HG03558 (cell line): ENCODE results near the gene FBLL1.
"Not testable (repeated sequence)": the region's sequence is repeated elsewhere in the genome, so short reads cannot be mapped to it uniquely, and the experiment has no call there.

ENCODE experiments used
- ATAC-seq: cut with Tn5 transposase; IDR thresholded peaks from one replicate; pipeline ENCODE4 v1.9.1; 2021; ENCODE audit warnings: moderate number of reproducible peaks; ENCODE audit not compliant: unreplicated experiment; ENCODE audit errors: extremely low read depth

Gene FBLL1

GRCh38 chr5:168528521-168529373 lies at the start of gene FBLL1:
FBLL1 (plus strand) TSS chr5:168529305; CDS start chr5:168529505, 200 bp downstream.
- no peak for ATAC-seq

- no peak for ATAC-seq
Observed at GRCh38 chr5:168480601-168481000, 48.5 kb upstream of the FBLL1 start.

- ATAC-seq: peak; percentile 89
Observed at GRCh38 chr5:168481330-168481788, 47.7 kb upstream of the FBLL1 start.

DNA sequence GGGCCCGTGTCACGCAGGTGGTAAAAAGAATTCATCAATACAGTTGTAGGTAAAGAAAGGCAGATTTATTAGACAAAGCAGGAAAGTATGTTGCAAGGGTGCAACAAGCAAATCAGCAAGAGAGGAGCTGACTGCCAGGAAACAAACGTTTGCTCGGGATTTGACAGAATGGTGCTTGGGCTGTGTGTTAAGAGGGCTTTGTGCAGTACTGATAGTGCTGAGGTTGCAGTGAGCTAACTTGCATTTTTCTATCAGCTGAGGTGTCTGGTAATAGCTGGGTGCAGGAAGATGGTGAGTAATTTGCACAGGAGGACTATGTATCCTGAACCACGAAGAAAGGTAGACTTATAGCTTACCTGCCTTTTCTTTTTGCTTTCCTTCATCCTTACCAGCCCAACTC lies 46.7 kb upstream of the FBLL1 start:
- no peak for ATAC-seq

GRCh38 chr5:168486136-168486879 lies 42.8 kb upstream of the FBLL1 start, which contains the start of gene RARS1:
RARS1 (plus strand) TSS chr5:168486471; CDS start chr5:168486499, 28 bp downstream.
- peak; percentile 76 for ATAC-seq

GRCh38 chr5:168489059-168489458 lies 40.0 kb upstream of the FBLL1 start:
- no peak for ATAC-seq

DNA sequence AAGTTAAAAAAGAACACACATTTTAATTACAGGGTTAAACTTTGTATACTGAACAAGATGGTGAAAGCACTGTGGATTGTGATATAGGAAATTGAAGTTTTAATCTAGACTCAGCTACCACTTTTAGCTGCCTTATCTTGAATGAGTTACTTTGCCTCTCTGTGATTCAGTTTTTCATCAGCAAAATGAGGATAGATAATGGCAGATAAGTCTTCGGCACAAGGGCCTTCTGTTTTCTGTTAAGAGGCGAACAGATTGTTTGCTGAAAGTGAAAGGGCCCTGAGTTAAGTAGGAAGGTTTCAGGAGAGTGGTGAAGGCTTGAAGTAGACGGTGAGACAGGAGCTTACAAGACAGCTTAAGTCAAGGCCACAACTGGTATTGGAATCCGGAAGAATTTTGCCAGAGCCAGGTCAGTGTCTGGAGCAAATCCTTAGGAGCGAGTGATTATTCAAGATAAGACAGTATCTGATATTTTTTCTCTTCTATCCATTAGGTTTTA lies 35.0 kb upstream of the FBLL1 start:
- ATAC-seq: no peak

DNA sequence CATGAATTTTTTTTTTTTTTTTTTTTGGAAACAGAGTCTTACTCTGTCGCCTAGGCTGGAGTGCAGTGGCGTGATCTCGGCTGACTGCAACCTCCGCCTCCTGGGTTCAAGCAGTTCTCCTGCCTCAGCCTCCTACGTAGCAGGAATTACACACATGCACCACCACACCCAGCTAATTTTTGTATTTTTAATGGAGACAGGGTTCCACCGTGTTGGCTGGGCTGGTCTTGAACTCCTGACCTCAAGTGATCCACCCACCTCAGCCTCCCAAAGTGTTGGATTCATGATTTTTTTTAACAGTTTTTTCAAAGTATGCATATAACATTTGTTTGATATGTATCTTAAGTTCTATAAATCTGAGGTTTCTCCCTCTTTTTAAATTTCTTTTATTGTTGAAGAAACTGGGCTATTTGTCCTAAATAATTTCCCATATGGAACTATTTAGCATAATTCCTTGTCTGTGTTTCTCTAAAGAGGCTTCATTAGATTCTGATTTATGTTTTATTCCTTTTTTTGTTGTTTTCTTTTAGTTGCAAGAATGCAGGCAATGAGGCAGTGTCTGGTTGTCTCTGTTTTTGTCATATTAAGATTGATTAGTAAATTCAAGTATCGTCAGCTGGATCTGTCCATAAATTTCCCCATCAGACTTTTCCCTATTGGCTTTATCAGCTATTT lies 26.4 kb upstream of the FBLL1 start:
- ATAC-seq: no peak

- ATAC-seq: no peak
Observed at GRCh38 chr5:168513861-168514428, 15.2 kb upstream of the FBLL1 start.

DNA sequence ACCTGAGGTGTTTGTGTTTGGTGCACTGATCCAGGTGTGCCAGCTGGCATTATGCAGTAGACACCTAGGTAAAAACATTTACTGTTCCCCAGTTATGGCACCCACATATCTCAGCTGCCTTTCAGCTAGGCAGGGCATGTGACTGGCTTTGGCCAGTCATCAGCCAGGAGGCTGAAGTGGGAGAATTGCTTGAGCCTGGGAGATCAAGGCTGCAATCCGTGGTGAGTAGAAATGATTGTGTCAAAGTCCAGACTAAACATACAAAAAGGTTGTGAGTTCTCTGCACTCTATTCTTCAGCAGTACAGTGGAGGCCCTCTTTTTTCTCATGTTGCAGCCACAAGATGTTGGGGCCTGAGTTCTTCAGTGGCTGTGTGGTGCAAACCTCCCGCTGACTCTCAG lies 3.2 kb upstream of the FBLL1 start:
- ATAC-seq: no peak

DNA sequence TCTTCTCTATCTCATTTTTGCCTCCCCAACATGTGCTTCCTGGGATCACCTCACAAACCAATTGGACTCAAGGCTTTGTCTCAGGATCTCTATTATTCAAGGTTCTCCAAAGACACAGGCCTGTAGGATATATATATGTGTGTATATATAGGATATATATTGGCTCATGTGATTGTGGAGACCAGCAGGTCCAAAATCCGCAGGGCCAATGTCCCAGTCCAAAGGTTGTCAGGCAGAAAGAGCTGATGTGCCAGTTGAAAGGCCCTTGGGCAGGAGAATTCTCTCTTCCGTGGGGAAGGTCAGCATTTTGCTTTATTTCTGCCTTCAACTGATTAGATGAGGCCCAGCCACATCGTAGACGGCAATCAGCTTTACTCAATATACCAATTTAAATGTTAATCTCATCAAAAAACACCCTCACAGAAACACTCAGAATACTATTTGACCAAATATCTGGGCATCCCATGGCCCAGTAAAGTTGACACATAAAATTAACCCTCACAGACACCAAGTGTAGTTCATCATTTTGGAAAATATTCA lies 1.3 kb upstream of the FBLL1 start:
- no peak for ATAC-seq

- ATAC-seq: no peak
Observed at GRCh38 chr5:168529374-168530234, 499 bp downstream of the FBLL1 start.

GRCh38 chr5:168530621-168531150 lies 1.6 kb downstream of the FBLL1 start:
- ATAC-seq: no peak

- no peak for ATAC-seq
Observed at GRCh38 chr5:168531191-168531590, 2.1 kb downstream of the FBLL1 start.

DNA sequence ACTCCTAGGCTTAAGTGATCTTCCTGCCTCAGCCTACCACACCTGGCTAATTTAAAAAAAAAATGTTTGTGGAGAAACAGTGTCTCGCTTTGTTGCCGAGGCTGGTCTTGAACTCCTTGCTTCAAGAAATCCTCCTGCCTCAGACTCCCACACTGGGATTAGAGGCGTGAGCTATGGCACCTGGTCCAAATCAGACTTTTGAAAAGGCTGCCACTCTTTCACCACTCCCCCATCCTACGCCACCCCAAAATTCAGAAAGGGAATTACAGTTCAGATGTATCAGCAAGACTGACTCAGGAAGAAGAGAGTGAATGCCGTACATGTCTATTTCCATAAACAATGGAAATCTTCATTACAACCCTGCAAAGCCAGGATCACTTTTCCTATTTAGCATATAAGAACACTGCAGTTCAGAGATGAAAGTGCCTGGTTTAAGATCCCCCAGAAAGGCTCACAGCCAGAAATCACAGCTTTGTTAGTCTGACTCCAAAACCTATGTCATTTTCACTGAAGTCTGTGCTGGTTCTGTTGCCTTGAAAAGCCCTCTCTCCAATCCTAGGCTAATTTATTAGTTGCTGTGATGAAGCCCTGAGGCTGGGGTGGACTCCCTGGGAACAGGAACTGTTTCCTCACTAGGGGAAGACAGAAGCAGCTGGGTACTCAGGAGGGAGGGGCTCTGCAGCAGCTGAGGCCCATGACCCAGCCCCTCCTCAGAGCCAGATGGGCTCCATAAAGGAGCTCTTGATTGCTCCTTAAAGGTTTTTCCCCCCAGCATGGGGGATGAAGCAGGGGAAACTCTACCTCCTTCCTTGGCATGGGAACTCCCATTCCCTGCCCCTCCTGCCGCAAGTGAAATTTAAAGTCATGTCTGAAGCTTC lies 3.1 kb downstream of the FBLL1 start:
- ATAC-seq: no peak

DNA sequence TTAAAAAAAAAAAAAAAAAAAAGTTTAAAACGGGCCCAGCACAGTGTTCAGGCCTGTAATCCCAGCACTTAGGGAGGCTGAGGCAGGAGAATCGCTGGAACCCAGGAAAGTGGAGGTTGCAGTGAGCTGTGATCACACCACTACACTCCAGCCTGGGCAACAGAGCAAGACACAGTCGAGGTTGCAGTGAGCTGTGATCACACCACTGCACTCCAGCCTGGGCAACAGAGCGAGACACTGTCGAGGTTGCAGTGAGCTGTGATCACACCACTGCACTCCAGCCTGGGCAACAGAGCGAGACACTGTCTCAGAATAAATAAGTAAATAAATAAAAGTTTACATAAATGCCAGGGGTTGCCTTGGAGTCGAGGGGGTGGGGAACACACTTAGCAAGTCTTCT lies 5.2 kb downstream of the FBLL1 start:
- ATAC-seq: not testable (repeated sequence)

GRCh38 chr5:168537176-168537575 lies 8.1 kb downstream of the FBLL1 start:
- ATAC-seq: no peak

GRCh38 chr5:168549554-168549953 lies 20.4 kb downstream of the FBLL1 start:
- no peak for ATAC-seq
